ENCODE results near the gene RNU2-63P. TPM values are rescaled to one million over a fixed set of nuclear protein-coding genes. Genes with fewer than 3 reads are reported as not detected.

RNU2-63P gene
- total and polyA plus RNA-seq, 2 experiments from 2014 or later: 2.0 TPM; not detected in 1

DNA sequence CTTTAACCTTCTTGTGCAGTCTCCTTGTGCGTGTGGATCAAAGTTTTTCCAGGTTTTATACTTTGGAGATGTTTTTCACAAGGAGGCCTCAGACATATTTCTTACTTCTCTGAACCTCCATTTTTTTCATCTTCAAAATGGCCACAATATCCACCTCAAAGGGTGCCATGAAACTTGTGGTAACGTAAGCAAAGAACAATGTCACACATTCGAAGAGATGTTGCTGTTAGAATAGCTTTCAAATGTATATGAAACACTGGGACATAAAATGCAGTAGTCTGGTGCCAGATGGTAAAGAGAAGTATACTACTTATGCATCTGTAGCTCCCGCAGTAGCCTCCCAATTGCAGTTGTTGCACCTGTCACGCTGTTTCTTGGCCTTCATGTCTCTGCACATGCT lies 41.8 kb upstream of the RNU2-63P start (continued):
- TF ChIP-seq, protein P1, sequence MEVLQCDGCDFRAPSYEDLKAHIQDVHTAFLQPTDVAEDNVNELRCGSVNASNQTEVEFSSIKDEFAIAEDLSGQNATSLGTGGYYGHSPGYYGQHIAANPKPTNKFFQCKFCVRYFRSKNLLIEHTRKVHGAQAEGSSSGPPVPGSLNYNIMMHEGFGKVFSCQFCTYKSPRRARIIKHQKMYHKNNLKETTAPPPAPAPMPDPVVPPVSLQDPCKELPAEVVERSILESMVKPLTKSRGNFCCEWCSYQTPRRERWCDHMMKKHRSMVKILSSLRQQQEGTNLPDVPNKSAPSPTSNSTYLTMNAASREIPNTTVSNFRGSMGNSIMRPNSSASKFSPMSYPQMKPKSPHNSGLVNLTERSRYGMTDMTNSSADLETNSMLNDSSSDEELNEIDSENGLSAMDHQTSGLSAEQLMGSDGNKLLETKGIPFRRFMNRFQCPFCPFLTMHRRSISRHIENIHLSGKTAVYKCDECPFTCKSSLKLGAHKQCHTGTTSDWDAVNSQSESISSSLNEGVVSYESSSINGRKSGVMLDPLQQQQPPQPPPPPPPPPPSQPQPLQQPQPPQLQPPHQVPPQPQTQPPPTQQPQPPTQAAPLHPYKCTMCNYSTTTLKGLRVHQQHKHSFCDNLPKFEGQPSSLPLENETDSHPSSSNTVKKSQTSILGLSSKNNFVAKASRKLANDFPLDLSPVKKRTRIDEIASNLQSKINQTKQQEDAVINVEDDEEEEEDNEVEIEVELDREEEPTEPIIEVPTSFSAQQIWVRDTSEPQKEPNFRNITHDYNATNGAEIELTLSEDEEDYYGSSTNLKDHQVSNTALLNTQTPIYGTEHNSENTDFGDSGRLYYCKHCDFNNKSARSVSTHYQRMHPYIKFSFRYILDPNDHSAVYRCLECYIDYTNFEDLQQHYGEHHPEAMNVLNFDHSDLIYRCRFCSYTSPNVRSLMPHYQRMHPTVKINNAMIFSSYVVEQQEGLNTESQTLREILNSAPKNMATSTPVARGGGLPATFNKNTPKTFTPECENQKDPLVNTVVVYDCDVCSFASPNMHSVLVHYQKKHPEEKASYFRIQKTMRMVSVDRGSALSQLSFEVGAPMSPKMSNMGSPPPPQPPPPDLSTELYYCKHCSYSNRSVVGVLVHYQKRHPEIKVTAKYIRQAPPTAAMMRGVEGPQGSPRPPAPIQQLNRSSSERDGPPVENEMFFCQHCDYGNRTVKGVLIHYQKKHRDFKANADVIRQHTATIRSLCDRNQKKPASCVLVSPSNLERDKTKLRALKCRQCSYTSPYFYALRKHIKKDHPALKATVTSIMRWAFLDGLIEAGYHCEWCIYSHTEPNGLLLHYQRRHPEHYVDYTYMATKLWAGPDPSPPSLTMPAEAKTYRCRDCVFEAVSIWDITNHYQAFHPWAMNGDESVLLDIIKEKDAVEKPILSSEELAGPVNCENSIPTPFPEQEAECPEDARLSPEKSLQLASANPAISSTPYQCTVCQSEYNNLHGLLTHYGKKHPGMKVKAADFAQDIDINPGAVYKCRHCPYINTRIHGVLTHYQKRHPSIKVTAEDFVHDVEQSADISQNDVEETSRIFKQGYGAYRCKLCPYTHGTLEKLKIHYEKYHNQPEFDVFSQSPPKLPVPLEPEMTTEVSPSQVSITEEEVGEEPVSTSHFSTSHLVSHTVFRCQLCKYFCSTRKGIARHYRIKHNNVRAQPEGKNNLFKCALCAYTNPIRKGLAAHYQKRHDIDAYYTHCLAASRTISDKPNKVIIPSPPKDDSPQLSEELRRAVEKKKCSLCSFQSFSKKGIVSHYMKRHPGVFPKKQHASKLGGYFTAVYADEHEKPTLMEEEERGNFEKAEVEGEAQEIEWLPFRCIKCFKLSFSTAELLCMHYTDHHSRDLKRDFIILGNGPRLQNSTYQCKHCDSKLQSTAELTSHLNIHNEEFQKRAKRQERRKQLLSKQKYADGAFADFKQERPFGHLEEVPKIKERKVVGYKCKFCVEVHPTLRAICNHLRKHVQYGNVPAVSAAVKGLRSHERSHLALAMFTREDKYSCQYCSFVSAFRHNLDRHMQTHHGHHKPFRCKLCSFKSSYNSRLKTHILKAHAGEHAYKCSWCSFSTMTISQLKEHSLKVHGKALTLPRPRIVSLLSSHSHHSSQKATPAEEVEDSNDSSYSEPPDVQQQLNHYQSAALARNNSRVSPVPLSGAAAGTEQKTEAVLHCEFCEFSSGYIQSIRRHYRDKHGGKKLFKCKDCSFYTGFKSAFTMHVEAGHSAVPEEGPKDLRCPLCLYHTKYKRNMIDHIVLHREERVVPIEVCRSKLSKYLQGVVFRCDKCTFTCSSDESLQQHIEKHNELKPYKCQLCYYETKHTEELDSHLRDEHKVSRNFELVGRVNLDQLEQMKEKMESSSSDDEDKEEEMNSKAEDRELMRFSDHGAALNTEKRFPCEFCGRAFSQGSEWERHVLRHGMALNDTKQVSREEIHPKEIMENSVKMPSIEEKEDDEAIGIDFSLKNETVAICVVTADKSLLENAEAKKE (CRISPR knock-in tag; IDR thresholded peaks at IDR 0.05): no peak
- TF ChIP-seq, protein P2, sequence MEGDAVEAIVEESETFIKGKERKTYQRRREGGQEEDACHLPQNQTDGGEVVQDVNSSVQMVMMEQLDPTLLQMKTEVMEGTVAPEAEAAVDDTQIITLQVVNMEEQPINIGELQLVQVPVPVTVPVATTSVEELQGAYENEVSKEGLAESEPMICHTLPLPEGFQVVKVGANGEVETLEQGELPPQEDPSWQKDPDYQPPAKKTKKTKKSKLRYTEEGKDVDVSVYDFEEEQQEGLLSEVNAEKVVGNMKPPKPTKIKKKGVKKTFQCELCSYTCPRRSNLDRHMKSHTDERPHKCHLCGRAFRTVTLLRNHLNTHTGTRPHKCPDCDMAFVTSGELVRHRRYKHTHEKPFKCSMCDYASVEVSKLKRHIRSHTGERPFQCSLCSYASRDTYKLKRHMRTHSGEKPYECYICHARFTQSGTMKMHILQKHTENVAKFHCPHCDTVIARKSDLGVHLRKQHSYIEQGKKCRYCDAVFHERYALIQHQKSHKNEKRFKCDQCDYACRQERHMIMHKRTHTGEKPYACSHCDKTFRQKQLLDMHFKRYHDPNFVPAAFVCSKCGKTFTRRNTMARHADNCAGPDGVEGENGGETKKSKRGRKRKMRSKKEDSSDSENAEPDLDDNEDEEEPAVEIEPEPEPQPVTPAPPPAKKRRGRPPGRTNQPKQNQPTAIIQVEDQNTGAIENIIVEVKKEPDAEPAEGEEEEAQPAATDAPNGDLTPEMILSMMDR (conservative IDR thresholded peaks at IDR 0.05; ENCODE audit: low read depth in 2 of 2): no peak

DNA sequence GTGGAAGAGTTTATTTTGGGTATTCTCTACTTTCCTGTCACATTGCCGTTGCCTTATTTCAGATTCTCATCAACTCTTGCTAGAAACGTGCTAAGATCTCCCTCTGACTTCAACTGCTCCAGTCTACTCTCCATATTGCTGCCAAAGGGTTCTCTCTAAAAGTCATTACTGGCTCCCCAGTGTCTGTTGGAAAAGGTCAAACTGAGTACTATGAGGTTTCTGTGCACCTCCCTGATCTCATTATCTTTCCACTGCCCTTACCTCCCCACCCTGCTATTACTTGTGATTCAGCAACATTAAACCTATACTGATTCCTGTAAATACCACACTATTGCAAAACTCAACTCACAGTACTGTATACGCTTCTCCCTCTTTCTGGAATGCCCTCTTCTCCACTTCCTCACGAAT lies 41.1 kb upstream of the RNU2-63P start:
- H3K9me2 ChIP-seq (ENCODE audit: insufficient read depth): no peaks in the 10 kb centered on the region
- ATAC-seq (no peak), DNase-seq (ENCODE audit: low spot score) (no peak)
- no peak overlapping the region for H3K4me2 ChIP-seq
- no peaks in the 10 kb centered on the region for H3K27me3 ChIP-seq (ENCODE audit: insufficient read depth)
- Mint-ChIP-seq H3K36me3 (ENCODE audit: low read depth) (peaks cover 3% of the 10 kb centered on the region; the same call in 1 of the 3 replicates), H3K9me3 (peaks cover 2% of the 10 kb centered on the region; the same call in 1 of the 3 replicates), H3K27ac (no peak overlapping the region), H3K4me3 (no peak overlapping the region), H3K4me1 (peaks cover 25% of the 10 kb centered on the region), H3K27me3 (ENCODE audit: insufficient read depth, low read depth, poor library complexity) (peaks cover 8% of the 10 kb centered on the region)
- H4K20me1 ChIP-seq (replicated peaks; ENCODE audit: insufficient read depth): peaks cover under 1% of the 10 kb centered on the region; the same call in 1 of the 2 replicates
- H3F3A ChIP-seq (replicated peaks; ENCODE audit: low read depth): no peaks in the 10 kb centered on the region
- 0 out of 2 replicates have a peak overlapping the region, but pooled peaks have one; percentile 16 for H2AFZ ChIP-seq
- H3K27ac ChIP-seq (ENCODE audit: low read depth): no peak overlapping the region
- H3K79me2 ChIP-seq (replicated peaks; ENCODE audit: insufficient read depth): peaks cover 26% of the 10 kb centered on the region
- H3K36me3 ChIP-seq (ENCODE audit: insufficient read depth): no peaks in the 10 kb centered on the region
- peaks cover 11% of the 10 kb centered on the region for H3K4me1 ChIP-seq (ENCODE audit: insufficient read depth)
- no peak overlapping the region for H3K4me3 ChIP-seq
- TF ChIP-seq, protein P3, sequence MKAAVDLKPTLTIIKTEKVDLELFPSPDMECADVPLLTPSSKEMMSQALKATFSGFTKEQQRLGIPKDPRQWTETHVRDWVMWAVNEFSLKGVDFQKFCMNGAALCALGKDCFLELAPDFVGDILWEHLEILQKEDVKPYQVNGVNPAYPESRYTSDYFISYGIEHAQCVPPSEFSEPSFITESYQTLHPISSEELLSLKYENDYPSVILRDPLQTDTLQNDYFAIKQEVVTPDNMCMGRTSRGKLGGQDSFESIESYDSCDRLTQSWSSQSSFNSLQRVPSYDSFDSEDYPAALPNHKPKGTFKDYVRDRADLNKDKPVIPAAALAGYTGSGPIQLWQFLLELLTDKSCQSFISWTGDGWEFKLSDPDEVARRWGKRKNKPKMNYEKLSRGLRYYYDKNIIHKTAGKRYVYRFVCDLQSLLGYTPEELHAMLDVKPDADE (IDR thresholded peaks at IDR 0.05): no peak
- TF ChIP-seq EZH2 (IDR thresholded peaks at IDR 0.05; ENCODE audit: low read depth, unreplicated experiment) (no peak), ZNF114 (CRISPR knock-in tag; IDR thresholded peaks at IDR 0.05) (no peak), STAT1 (IDR thresholded peaks at IDR 0.05; ENCODE audit: unreplicated experiment) (no peak)
- TF ChIP-seq, protein P1 (CRISPR knock-in tag; IDR thresholded peaks at IDR 0.05): no peak

Data from GM23338 (cell line).